Uterus (tissue), 4 donors: ENCODE results near the gene CALU. TPM values are rescaled to one million over a fixed set of nuclear protein-coding genes. Genes with fewer than 3 reads are reported as not detected.

ENCODE experiments used
- DNase-seq, 2 donors: peaks; one replicate each; pipeline ENCODE4 v3.0.0-alpha.2; 2019 to 2020
- H3K27ac ChIP-seq, 2 donors: fragments of 200-600 bp; sonication (generic); 1 replicate in 1 of 2; 2 replicates in 1 of 2; pipeline ENCODE4 v1.5.1; 2016 to 2018
- H3K27me3 ChIP-seq, 2 donors: fragments of 200-600 bp; sonication (generic); one replicate each; pipeline ENCODE4 v1.5.1; 2018 to 2019; ENCODE audit warnings: control low read depth in 1 of 2
- H3K36me3 ChIP-seq, 2 donors: fragments of 200-600 bp; sonication (generic); one replicate each; pipeline ENCODE4 v1.5.1; 2019; ENCODE audit warnings: control low read depth in 1 of 2
- H3K4me1 ChIP-seq, 2 donors: fragments of 200-600 bp; sonication (generic); one replicate each; pipeline ENCODE4 v1.5.1; 2018 to 2019; ENCODE audit warnings: control low read depth in 1 of 2
- H3K4me3 ChIP-seq, 2 donors: fragments of 200-600 bp; sonication (generic); 1 replicate in 1 of 2; 2 replicates in 1 of 2; pipeline ENCODE4 v1.5.1; 2018 to 2019; ENCODE audit warnings: mild to moderate bottlenecking in 1 of 2
- H3K9me3 ChIP-seq, 2 donors: fragments of 200-600 bp; sonication (generic); one replicate each; pipeline ENCODE4 v1.5.1; 2019; ENCODE audit warnings: control low read depth in 1 of 2
- CTCF ChIP-seq, 4 experiments: fragments of 200-600 bp in 2 of 4; fragments of 450-650 bp in 2 of 4; sonication (generic) in 2 of 4; IDR thresholded peaks; one replicate each; pipeline ENCODE4 v1.5.1; 2016 to 2019; ENCODE audit warnings: antibody characterized with exemption in 4 of 4, mild to moderate bottlenecking in 2 of 4, moderate library complexity in 1 of 4
- POLR2A ChIP-seq, 2 donors: fragments of 450-650 bp; IDR thresholded peaks; one replicate each; pipeline ENCODE4 v1.6.1; 2016; ENCODE audit warnings: antibody characterized with exemption in 2 of 2, mild to moderate bottlenecking in 1 of 2, moderate library complexity in 1 of 2
- intact Hi-C: fragments of 100-400 bp; cut with DNase I; formaldehyde crosslinking; loops from one replicate; pipeline ENCODE4 v1.15.1; 2023; ENCODE audit warnings: low total_unique reads
- total RNA-seq, 4 donors: library from RNA; depleted of rRNA in 3 of 4; stranded (reverse); fragments of >200 nt in 3 of 4; gene quantifications; one replicate each; pipeline versions ENCODE4 v1.1.0 to v1.2.4, GENCODE V29; 2014 to 2023
- donor health status: DM: yes; HTN: yes; CAD: no.

CALU gene
- total RNA-seq, 4 donors from 2014 or later, result 83.0 to 334 (median 108) TPM

DNA sequence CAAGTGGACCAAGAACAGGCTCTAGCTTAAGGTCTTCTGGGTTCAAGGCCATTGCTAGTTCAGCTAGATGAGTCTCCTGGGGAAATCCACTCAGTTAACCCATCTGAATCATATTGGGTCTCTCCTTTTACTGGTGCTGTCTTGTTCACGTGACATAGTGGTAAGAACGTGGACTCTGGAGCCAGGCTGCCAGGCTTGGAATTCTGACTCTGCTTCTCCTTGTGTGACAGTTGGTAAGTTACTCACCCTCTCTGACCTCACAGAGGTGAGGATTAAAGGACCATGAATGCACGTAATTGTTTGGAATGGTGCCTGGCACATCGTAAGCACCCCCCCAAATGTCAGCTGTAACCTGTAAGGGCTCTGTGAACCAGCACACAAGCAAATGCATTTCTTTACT is 9.7 kb upstream of the CALU start:
- H3K4me3 ChIP-seq, result no peak overlapping the region
- no peak overlapping the region for H3K27ac ChIP-seq
- H3K36me3 ChIP-seq, result no peaks in the 10 kb centered on the region
- DNase-seq, result no peak
- no peaks in the 10 kb centered on the region for H3K27me3 ChIP-seq
- H3K4me1 ChIP-seq, result no peaks in the 10 kb centered on the region
- TF ChIP-seq CTCF (IDR thresholded peaks at IDR 0.05) (no peak), POLR2A (IDR thresholded peaks at IDR 0.05) (no peak)
- intact Hi-C loops, result no loop called here
- H3K9me3 ChIP-seq, result no peaks in the 10 kb centered on the region

DNA sequence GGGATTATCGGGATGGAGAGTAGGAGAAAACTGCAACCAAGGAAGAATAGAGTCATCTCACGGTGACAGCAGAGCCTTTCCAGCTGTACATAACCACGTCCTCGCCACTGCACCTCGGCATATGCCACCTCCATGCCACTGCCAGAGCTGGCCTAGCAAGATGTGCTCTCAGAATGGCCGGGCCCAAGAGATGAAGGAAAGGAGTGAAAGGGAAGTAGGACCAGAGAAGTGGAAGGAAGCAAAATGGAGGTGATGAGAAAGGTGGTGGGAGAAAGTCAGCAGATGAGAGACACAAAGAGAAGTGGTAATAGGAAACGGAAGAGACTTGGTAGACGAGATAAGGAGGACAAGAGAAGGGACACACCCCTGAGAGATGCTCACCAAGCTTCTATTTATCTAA is 8.0 kb upstream of the CALU start:
- Histone ChIP-seq H3K9me3 (no peaks in the 10 kb centered on the region), H3K36me3 (no peaks in the 10 kb centered on the region), H3K27me3 (no peaks in the 10 kb centered on the region), H3K4me1 (no peaks in the 10 kb centered on the region), H3K4me3 (no peak overlapping the region), H3K27ac (no peak overlapping the region)
- intact Hi-C loops, result no loop called here
- DNase-seq, result no peak
- no peak for TF ChIP-seq POLR2A (IDR thresholded peaks at IDR 0.05)
- TF ChIP-seq CTCF (IDR thresholded peaks at IDR 0.05), result no peak

GRCh38 chr7:128732521-128733277 is 6.5 kb upstream of the CALU start:
- intact Hi-C loops, result no loop called here
- H3K27me3 ChIP-seq, result no peaks in the 10 kb centered on the region
- H3K4me1 ChIP-seq, result no peaks in the 10 kb centered on the region
- H3K9me3 ChIP-seq, result no peaks in the 10 kb centered on the region
- H3K27ac ChIP-seq, result no peak overlapping the region
- DNase-seq, result no peak
- H3K36me3 ChIP-seq, result no peaks in the 10 kb centered on the region
- H3K4me3 ChIP-seq, result no peak overlapping the region
- TF ChIP-seq CTCF (IDR thresholded peaks at IDR 0.05), result no peak
- TF ChIP-seq POLR2A (IDR thresholded peaks at IDR 0.05), result no peak

GRCh38 chr7:128733278-128733645 is 5.9 kb upstream of the CALU start:
- no peaks in the 10 kb centered on the region for H3K27me3 ChIP-seq
- no peak overlapping the region for H3K27ac ChIP-seq
- no peaks in the 10 kb centered on the region for H3K9me3 ChIP-seq
- H3K36me3 ChIP-seq, result no peaks in the 10 kb centered on the region
- DNase-seq, result no peak
- intact Hi-C loops, result no loop called here
- H3K4me3 ChIP-seq, result no peak overlapping the region
- TF ChIP-seq POLR2A (IDR thresholded peaks at IDR 0.05) (no peak), CTCF (IDR thresholded peaks at IDR 0.05) (no peak)
- no peaks in the 10 kb centered on the region for H3K4me1 ChIP-seq

DNA sequence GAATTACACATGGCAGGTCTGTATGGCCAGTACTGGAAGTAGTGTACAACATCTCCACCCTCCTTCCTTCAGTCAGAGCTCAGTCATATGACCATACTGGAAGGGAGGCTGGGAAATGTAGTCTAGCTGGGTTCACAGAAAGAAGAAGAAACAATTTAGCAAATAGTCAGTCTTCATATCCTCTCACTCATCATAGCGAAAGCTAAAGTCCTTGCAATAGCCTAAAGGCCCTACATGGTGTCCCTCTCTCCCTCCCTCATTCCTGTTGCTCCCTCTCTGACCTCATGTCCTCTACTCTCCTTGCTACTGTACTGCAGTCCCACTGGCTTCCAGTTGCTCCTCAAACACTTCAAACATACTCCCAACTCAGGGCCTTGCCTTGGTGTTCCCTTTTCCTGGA is 4.3 kb upstream of the CALU start:
- H3K9me3 ChIP-seq, result no peaks in the 10 kb centered on the region
- DNase-seq, result no peak
- no peaks in the 10 kb centered on the region for H3K36me3 ChIP-seq
- no peak overlapping the region for H3K4me3 ChIP-seq
- no peaks in the 10 kb centered on the region for H3K4me1 ChIP-seq
- H3K27me3 ChIP-seq, result no peaks in the 10 kb centered on the region
- no peak overlapping the region for H3K27ac ChIP-seq
- intact Hi-C loops, result no loop called here
- TF ChIP-seq POLR2A (IDR thresholded peaks at IDR 0.05) (no peak), CTCF (IDR thresholded peaks at IDR 0.05) (no peak)
